HG02571 (cell line): ENCODE measurements around the gene C1QTNF8.

Source experiments
- ATAC-seq: cut with Tn5 transposase; IDR thresholded peaks from one replicate; pipeline ENCODE4 v1.9.1; 2021; ENCODE audit warnings: mild to moderate bottlenecking, moderate library complexity; ENCODE audit not compliant: unreplicated experiment

Gene C1QTNF8

GRCh38 chr16:1080801-1081733, 15.0 kb downstream of the C1QTNF8 start:
- ATAC-seq: no peak

- ATAC-seq: no peak
These were observed 16.1 kb downstream of the C1QTNF8 start for GRCh38 chr16:1079786-1080525.

GRCh38 chr16:1079341-1079740, 16.7 kb downstream of the C1QTNF8 start:
- no peak for ATAC-seq

- ATAC-seq: no peak
These were observed 17.4 kb downstream of the C1QTNF8 start for GRCh38 chr16:1078579-1079021.

- ATAC-seq: no peak
These were observed 18.0 kb downstream of the C1QTNF8 start for GRCh38 chr16:1077877-1078578.

GRCh38 chr16:1076801-1077576, 19.1 kb downstream of the C1QTNF8 start:
- ATAC-seq: no peak

GRCh38 chr16:1075546-1075945, 20.5 kb downstream of the C1QTNF8 start:
- no peak for ATAC-seq

GRCh38 chr16:1074379-1074649, 21.7 kb downstream of the C1QTNF8 start:
- no peak for ATAC-seq

GRCh38 chr16:1073566-1074378, 22.3 kb downstream of the C1QTNF8 start:
- no peak for ATAC-seq

- ATAC-seq: no peak
These were observed 22.8 kb downstream of the C1QTNF8 start for GRCh38 chr16:1073262-1073558.

- no peak for ATAC-seq
These were observed 23.4 kb downstream of the C1QTNF8 start, which contains the start of gene SSTR5 for GRCh38 chr16:1072526-1073261. SSTR5 (plus strand) TSS chr16:1072747; CDS start chr16:1078869, 6,122 bp downstream.

- ATAC-seq: no peak
These were observed 24.4 kb downstream of the C1QTNF8 start for GRCh38 chr16:1071561-1072225.

GRCh38 chr16:1070864-1071408, 25.1 kb downstream of the C1QTNF8 start:
- no peak for ATAC-seq

- ATAC-seq: no peak
These were observed 25.8 kb downstream of the C1QTNF8 start for GRCh38 chr16:1070084-1070863.

- ATAC-seq: no peak
These were observed 26.9 kb downstream of the C1QTNF8 start for GRCh38 chr16:1069154-1069553.

GRCh38 chr16:1068451-1068850, 27.6 kb downstream of the C1QTNF8 start:
- no peak for ATAC-seq

GRCh38 chr16:1067629-1068028, 28.4 kb downstream of the C1QTNF8 start:
- no peak for ATAC-seq
